ENCODE results near the gene PFDN6.

DNA sequence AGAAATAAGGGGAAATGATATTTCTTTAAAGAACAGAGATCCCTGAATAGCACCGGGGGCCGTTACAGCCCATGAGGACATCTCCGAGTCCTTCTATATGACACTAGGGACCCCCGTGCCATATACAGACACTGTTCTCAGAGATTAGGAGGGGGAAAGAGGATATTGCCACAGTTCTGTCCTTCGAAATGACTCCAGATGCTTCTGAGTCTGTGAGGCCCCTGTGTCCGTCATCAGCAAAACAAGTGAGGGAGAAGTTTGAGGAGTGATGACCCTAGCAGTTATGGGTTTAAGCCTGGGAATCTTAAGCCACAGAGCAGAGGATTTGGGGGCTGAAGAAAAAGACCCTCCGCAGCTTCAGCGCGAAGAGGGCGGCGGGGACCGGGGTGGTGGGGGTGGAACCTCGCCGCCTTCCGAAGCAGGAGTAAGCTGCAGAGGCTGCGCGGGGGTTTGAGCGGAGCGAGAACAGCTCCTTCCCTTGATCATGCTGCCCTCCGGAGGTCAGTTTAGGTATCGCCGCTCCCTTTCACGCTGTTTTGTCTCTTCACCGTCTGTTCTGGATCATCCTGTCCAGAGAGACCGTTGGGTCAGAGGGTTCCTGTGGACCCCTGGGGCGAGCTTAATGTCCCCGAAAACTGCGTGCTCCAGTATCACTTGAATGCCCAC lies 41.3 kb upstream of the PFDN6 start:
- TF ChIP-seq, protein P1, sequence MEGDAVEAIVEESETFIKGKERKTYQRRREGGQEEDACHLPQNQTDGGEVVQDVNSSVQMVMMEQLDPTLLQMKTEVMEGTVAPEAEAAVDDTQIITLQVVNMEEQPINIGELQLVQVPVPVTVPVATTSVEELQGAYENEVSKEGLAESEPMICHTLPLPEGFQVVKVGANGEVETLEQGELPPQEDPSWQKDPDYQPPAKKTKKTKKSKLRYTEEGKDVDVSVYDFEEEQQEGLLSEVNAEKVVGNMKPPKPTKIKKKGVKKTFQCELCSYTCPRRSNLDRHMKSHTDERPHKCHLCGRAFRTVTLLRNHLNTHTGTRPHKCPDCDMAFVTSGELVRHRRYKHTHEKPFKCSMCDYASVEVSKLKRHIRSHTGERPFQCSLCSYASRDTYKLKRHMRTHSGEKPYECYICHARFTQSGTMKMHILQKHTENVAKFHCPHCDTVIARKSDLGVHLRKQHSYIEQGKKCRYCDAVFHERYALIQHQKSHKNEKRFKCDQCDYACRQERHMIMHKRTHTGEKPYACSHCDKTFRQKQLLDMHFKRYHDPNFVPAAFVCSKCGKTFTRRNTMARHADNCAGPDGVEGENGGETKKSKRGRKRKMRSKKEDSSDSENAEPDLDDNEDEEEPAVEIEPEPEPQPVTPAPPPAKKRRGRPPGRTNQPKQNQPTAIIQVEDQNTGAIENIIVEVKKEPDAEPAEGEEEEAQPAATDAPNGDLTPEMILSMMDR (conservative IDR thresholded peaks at IDR 0.05): peak; percentile 93
- no peak for TF ChIP-seq ZFX (IDR thresholded peaks at IDR 0.05)
